ENCODE measurements around the gene LRRC23. TPM values are rescaled to one million over a fixed set of nuclear protein-coding genes. Genes with fewer than 3 reads are reported as not detected.
"Not testable (repeated sequence)": the region's sequence is repeated elsewhere in the genome, so short reads cannot be mapped to it uniquely, and the experiment has no call there.

Gene LRRC23
- total RNA-seq, 4 donors from 2014 or later, result 6.2 to 12.1 (median 7.4) TPM

GRCh38 chr12:6888360-6888759 is 16.3 kb upstream of the LRRC23 start:
- DNase-seq (ENCODE audit: low spot score) (no peak), ATAC-seq (ENCODE audit: low FRiP score) (no peak)
- TF ChIP-seq, protein P1, sequence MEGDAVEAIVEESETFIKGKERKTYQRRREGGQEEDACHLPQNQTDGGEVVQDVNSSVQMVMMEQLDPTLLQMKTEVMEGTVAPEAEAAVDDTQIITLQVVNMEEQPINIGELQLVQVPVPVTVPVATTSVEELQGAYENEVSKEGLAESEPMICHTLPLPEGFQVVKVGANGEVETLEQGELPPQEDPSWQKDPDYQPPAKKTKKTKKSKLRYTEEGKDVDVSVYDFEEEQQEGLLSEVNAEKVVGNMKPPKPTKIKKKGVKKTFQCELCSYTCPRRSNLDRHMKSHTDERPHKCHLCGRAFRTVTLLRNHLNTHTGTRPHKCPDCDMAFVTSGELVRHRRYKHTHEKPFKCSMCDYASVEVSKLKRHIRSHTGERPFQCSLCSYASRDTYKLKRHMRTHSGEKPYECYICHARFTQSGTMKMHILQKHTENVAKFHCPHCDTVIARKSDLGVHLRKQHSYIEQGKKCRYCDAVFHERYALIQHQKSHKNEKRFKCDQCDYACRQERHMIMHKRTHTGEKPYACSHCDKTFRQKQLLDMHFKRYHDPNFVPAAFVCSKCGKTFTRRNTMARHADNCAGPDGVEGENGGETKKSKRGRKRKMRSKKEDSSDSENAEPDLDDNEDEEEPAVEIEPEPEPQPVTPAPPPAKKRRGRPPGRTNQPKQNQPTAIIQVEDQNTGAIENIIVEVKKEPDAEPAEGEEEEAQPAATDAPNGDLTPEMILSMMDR (IDR thresholded peaks at IDR 0.05), result no peak

DNA sequence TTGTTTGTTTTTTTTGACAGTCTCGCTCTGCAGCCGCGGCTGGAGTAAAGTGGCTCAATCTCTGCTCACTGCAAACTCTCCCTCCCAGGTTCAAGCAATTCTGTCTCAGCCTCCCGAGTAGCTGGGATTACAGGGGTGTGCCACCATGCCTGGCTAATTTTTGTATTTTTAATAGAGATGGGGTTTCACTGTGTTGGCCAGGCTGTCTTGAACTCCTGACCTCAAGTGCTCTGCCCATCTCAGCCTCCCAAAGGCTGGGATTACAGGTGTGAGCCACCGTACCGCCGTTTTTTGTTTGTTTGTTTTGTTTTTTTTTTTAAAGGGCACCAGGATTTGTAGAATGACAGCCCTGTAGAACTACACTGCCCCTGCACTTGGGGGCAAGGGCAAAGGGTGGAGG is 15.8 kb upstream of the LRRC23 start:
- DNase-seq (ENCODE audit: low spot score); ATAC-seq (ENCODE audit: low FRiP score): not testable (repeated sequence)

- DNase-seq (ENCODE audit: low spot score); ATAC-seq (ENCODE audit: low FRiP score): not testable (repeated sequence)
Observed at GRCh38 chr12:6889775-6890573, 14.6 kb upstream of the LRRC23 start.

DNA sequence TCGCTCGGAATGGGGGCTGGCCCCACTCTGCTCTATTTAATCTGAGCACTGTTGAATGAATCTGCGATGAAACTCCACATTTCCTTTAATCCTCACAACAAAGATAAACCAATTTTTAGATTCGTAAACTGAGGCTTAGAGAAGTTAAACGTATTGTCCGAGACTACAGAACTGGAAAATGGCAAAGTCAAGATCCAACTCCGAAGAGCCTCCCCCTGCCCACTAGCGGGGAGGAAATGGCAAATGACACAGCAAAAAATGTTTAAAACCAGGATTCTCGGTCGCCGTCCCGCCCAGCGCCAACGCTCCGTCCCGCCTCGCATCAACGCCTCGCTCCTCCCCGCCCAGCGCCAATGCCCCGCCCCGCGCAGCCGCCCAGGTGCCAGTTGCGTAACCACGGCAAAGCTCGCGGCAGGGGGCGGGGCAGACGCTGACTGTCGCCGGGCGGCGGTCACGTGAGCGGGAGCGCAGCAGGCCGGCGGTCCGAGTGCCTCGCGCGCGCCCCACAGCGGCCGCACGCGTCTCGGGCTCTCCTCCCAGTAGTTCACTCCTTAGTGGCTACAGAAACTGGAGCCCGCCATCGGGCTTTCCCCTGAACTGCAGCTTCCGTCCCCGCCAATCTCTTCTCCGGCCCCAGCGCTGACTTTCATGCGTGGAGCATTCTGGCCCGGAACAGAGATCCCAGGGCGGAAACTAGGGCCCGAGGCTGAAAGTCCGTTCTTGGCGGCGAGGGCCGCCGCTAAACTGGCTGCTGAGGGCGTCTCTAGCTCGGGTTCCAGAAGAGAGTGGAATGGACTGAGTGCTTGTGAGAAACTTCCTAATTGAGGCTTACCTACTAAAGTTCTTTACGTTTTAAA is 13.6 kb upstream of the LRRC23 start:
- TF ChIP-seq, protein P1 (IDR thresholded peaks at IDR 0.05), result peak in 1 of 3 donors; percentile 82
- ATAC-seq (ENCODE audit: low FRiP score), result peak; percentile 98
- DNase-seq (ENCODE audit: low spot score), result peak; percentile 88

DNA sequence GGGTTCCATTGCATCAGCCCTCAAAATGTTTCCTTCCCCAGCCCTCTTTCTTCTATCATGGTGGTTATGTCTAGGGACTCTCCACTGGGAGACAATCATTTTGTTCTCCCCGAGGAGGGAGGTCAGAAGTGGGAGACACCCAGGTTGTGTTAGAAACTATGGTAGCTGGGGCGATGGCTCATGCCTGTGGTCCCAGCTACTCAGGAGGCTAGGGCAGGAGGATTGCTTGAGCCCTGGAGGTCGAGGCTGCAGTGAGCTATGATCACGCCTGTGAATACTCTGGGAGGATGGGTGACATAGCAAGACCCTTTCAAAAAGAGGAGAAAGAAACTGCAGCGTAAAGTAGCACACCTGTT is 13.0 kb upstream of the LRRC23 start:
- ATAC-seq (ENCODE audit: low FRiP score), result peak; percentile 3
- TF ChIP-seq, protein P1 (IDR thresholded peaks at IDR 0.05), result no peak
- DNase-seq (ENCODE audit: low spot score), result no peak

GRCh38 chr12:6892683-6893082 is 11.9 kb upstream of the LRRC23 start:
- DNase-seq (ENCODE audit: low spot score); ATAC-seq (ENCODE audit: low FRiP score): not testable (repeated sequence)

DNA sequence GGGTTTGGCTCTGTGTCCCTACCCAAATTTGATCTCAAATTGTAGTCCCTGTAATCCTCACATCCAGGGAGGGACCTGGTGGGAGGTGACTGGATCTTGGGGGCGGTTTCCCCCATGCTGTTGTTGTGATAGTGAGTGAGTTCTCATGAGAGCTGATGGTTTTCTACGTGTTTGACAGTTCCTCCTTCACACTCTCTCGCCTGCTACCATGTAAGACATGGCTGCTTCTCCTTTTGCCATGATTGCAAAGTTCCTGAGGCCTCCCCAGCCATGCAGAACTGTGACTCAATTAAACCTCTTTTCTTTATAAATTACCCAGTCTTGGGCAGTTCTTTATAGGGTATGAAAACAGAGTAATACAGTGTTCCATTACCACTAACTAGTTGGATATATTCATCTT is 10.3 kb upstream of the LRRC23 start:
- TF ChIP-seq, protein P1 (IDR thresholded peaks at IDR 0.05), result no peak
- DNase-seq (ENCODE audit: low spot score) (no peak), ATAC-seq (ENCODE audit: low FRiP score) (no peak)

GRCh38 chr12:6896846-6897435 is 7.7 kb upstream of the LRRC23 start:
- TF ChIP-seq, protein P1 (IDR thresholded peaks at IDR 0.05), result no peak

More at GRCh38 chr12:6896846-6897435, 7.7 kb upstream of the LRRC23 start:
- DNase-seq (ENCODE audit: low spot score) (no peak), ATAC-seq (ENCODE audit: low FRiP score) (no peak)

Data from omental fat pad (tissue), 4 donors.